NT2/D1 (cell line): ENCODE measurements around the gene RPS6KA2.

Experiments
- SUZ12 ChIP-seq: IDR thresholded peaks from 2 replicates; pipeline ENCODE4 v1.6.1; 2011; ENCODE audit not compliant: insufficient read length, insufficient read depth; ENCODE audit errors: extremely low read depth
- ZNF274 ChIP-seq: IDR thresholded peaks from 2 replicates; pipeline ENCODE4 v1.6.1; 2011; ENCODE audit warnings: mild to moderate bottlenecking, low read depth, low read length

GRCh38 chr6:166670013-166670412, 43.0 kb upstream of the RPS6KA2 start:
- TF ChIP-seq ZNF274 (no peak), SUZ12 (no peak)
